K562 (cell line): ENCODE measurements around the gene GADL1. TPM values are rescaled to one million over a fixed set of nuclear protein-coding genes. Genes with fewer than 3 reads are reported as not detected.

Source experiments
- ATAC-seq: fragments of 200-7000 bp; cut with Tn5 transposase; 3 replicates; pipeline ENCODE4 v1.9.1; 2020; ENCODE audit warnings: moderate library complexity
- BruUV-seq: library from RNA; stranded (reverse); fragments of 400-500 nt; replicated peaks from 2 replicates; lab custom pipeline; 2021; lab: Mats Ljungman, UMichigan
- CTCF ChIA-PET: fragments of 300-600 bp; formaldehyde crosslinking; extraction: SDS; loops from one replicate; lab custom pipeline; 2021; ENCODE audit warnings: low intra/inter-chr PET ratio; lab: Yijun Ruan, JAX
- POLR2A ChIA-PET: fragments of 300-600, 350-650 bp; sonication (Branson Sonifier 250); formaldehyde crosslinking; extraction: SDS; loops from one replicate; lab custom pipeline; 2021; ENCODE audit warnings: antibody characterized with exemption, inconsistent platforms; lab: Yijun Ruan, JAX
- DNase-seq, 4 experiments: peaks; one replicate each; pipeline versions ENCODE4 v3.0.0 to v3.0.0-alpha.2; 2011 to 2018; ENCODE audit warnings: low spot score in 3 of 4, mixed read lengths in 3 of 4; ENCODE audit errors: extremely low read depth in 1 of 4
- FAIRE-seq: peaks from 2 replicates; lab custom pipeline; 2011; peaks lifted over from hg19 to GRCh38; lab: Jason Lieb, UNC
- H2AFZ ChIP-seq: 2 replicates; pipeline ENCODE4 v1.6.0; 2011; ENCODE audit warnings: low read depth, low read length, control low read depth, inconsistent platforms
- H3K27ac ChIP-seq: fragments of 200-600 bp; 3 replicates; pipeline ENCODE4 v1.8.0; 2011; ENCODE audit warnings: low read depth, mild to moderate bottlenecking, control low read depth, inconsistent platforms, low read length, moderate library complexity, mixed read lengths; ENCODE audit errors: extremely low read depth
- H3K27me3 ChIP-seq, 2 experiments: fragments of 300-600 bp in 1 of 2; 2 replicates in 1 of 2; 3 replicates in 1 of 2; pipeline versions ENCODE4 v1.6.0 to v1.8.0; 2011; ENCODE audit warnings: inconsistent platforms in 2 of 2, low read length in 2 of 2, mild to moderate bottlenecking in 1 of 2, mixed read lengths in 1 of 2, moderate library complexity in 1 of 2; ENCODE audit not compliant: control insufficient read depth in 2 of 2, insufficient read depth in 2 of 2
- H3K36me3 ChIP-seq: fragments of 300-600 bp; 3 replicates; pipeline ENCODE4 v1.8.0; 2011; ENCODE audit warnings: mild to moderate bottlenecking, low read length, inconsistent platforms; ENCODE audit not compliant: control insufficient read depth, insufficient read depth
- H3K4me1 ChIP-seq, 2 experiments: fragments of 200-600 bp in 1 of 2; replicated peaks in 1 of 2; 2 replicates in 1 of 2; 3 replicates in 1 of 2; pipeline versions ENCODE4 v1.5.1 to v1.8.0; 2011; ENCODE audit warnings: inconsistent platforms in 2 of 2, low read length in 2 of 2, mild to moderate bottlenecking in 1 of 2, mixed read lengths in 1 of 2, moderate library complexity in 1 of 2; ENCODE audit not compliant: control insufficient read depth in 2 of 2, insufficient read depth in 2 of 2
- H3K4me2 ChIP-seq: 2 replicates; pipeline ENCODE4 v1.6.1; 2011; ENCODE audit warnings: low read length, control low read depth, inconsistent platforms, mixed read lengths; ENCODE audit not compliant: insufficient read depth
- H3K4me3 ChIP-seq: fragments of 200-600 bp; sonication (generic), shearing (Covaris generic); 2 replicates; pipeline ENCODE4 v1.5.1; 2016; ENCODE audit warnings: control low read depth, inconsistent platforms
- H3K79me2 ChIP-seq: fragments of 200-600 bp; 3 replicates; pipeline ENCODE4 v1.8.0; 2011; ENCODE audit warnings: low read length, inconsistent platforms; ENCODE audit not compliant: control insufficient read depth, insufficient read depth
- H3K9ac ChIP-seq, 2 experiments: 2 replicates each; pipeline versions ENCODE4 v1.6.0 to v1.6.1; 2011; ENCODE audit warnings: low read depth in 2 of 2, low read length in 2 of 2, control low read depth in 1 of 2, inconsistent platforms in 1 of 2, mild to moderate bottlenecking in 1 of 2, mixed read lengths in 1 of 2; ENCODE audit not compliant: insufficient read depth in 1 of 2
- H3K9me1 ChIP-seq: one replicate; pipeline ENCODE4 v1.6.0; 2011; ENCODE audit warnings: inconsistent platforms, mild to moderate bottlenecking, low read length, moderate library complexity; ENCODE audit not compliant: control insufficient read depth, insufficient read depth
- H3K9me3 ChIP-seq: replicated peaks from 2 replicates; pipeline ENCODE4 v1.5.1; 2011; ENCODE audit warnings: low read depth, low read length, inconsistent platforms; ENCODE audit not compliant: control insufficient read depth, insufficient read depth
- H4K20me1 ChIP-seq: replicated peaks from 2 replicates; pipeline ENCODE4 v1.6.1; 2011; ENCODE audit warnings: low read length, inconsistent platforms, mixed read lengths; ENCODE audit not compliant: control insufficient read depth, insufficient read depth
- ARID2 ChIP-seq: fragments of 450-650 bp; IDR thresholded peaks from 2 replicates; pipeline ENCODE4 v1.6.1; 2017; ENCODE audit warnings: antibody characterized with exemption, mild to moderate bottlenecking
- BRD9 ChIP-seq: fragments of 450-650 bp; IDR thresholded peaks from 2 replicates; pipeline ENCODE4 v1.6.1; 2018; ENCODE audit warnings: low read depth; ENCODE audit not compliant: partially characterized antibody
- CAMTA2 ChIP-seq: fragments of 250-450 bp; sonication (Bioruptor Pico); conservative IDR thresholded peaks from 2 replicates; pipeline ENCODE4 v1.5.1; 2022
- CBFA2T3 ChIP-seq: fragments of 450-650 bp; IDR thresholded peaks from 2 replicates; pipeline ENCODE4 v1.6.1; 2017
- CREM ChIP-seq: IDR thresholded peaks from 2 replicates; pipeline ENCODE4 v1.6.1; 2014; ENCODE audit warnings: antibody characterized with exemption, low read depth
- NBN ChIP-seq: fragments of 450-650 bp; IDR thresholded peaks from 2 replicates; pipeline ENCODE4 v1.6.1; 2016; ENCODE audit warnings: low read depth, mild to moderate bottlenecking
- NFIC ChIP-seq: fragments of 450-650 bp; IDR thresholded peaks from 2 replicates; pipeline ENCODE4 v1.6.1; 2017; ENCODE audit warnings: mild to moderate bottlenecking, inconsistent platforms
- PML ChIP-seq: IDR thresholded peaks from 2 replicates; pipeline ENCODE4 v1.6.1; 2012; ENCODE audit warnings: low read length, inconsistent platforms
- PTRF ChIP-seq: fragments of 450-650 bp; IDR thresholded peaks from 2 replicates; pipeline ENCODE4 v1.6.1; 2016; ENCODE audit warnings: mild to moderate bottlenecking, missing genetic modification characterization, missing compliant biosample characterization
- SNAPC5 ChIP-seq: fragments of 250-450 bp; sonication (Bioruptor Pico); IDR thresholded peaks from 2 replicates; pipeline ENCODE4 v1.8.0; 2021; ENCODE audit warnings: moderate library complexity, mild to moderate bottlenecking, inconsistent platforms
- ZBTB7A ChIP-seq: IDR thresholded peaks from 2 replicates; pipeline ENCODE4 v1.6.1; 2011; ENCODE audit warnings: low read depth, mild to moderate bottlenecking, low read length, moderate library complexity, borderline replicate concordance; ENCODE audit not compliant: control insufficient read depth
- ZKSCAN3 ChIP-seq: fragments of 250-450 bp; sonication (Bioruptor Pico); IDR thresholded peaks from 2 replicates; pipeline ENCODE4 v1.4.0; 2020
- WGBS: fragments of 100-300 bp; shearing (Covaris generic); methylation state at CpG from one replicate; pipeline ENCODE4 v1.1.6; 2016; ENCODE audit warnings: low coverage, mixed read lengths; ENCODE audit not compliant: insufficient coverage; ENCODE audit errors: missing lambda C conversion rate; 5-methylcytosine and 5-hydroxymethylcytosine counted together
- in situ Hi-C: fragments of 300-500 bp; cut with MboI; formaldehyde crosslinking; loops from 4 replicates; pipeline ENCODE4 v1.15.0; 2018; ENCODE audit warnings: inconsistent platforms, mixed read lengths
- intact Hi-C: fragments of 100-400 bp; cut with micrococcal nuclease; formaldehyde crosslinking; loops from 2 replicates; pipeline ENCODE4 v1.14.2; 2022
- polyA plus RNA-seq, 8 experiments: library from polyadenylated mRNA; depleted of rRNA in 4 of 8; stranded (reverse) in 5 of 8; unstranded in 3 of 8; fragments of >200 nt; fragmentation: Nextera tagmentation in 2 of 8; fragmentation: Illumina TruSeq in 1 of 8; extraction: Ambion mirVana in 2 of 8; extraction: Trizol in 1 of 8; gene quantifications; 2 replicates each; pipeline versions ENCODE4 v1.2.1 to v1.2.3, GENCODE V29; 2011 to 2014; ENCODE audit warnings: inconsistent platforms in 1 of 8, missing spikeins in 1 of 8
- total RNA-seq, 7 experiments: library from RNA; depleted of rRNA in 6 of 7; stranded (reverse); fragments of >200 nt in 6 of 7; fragmentation: Illumina TruSeq in 2 of 7; extraction: Trizol in 2 of 7; gene quantifications; 2 replicates each; pipeline versions ENCODE4 v1.2.1 to v1.2.3, GENCODE V29; 2011 to 2021; ENCODE audit warnings: low replicate concordance in 1 of 7
- TF ChIP-seq, protein P1 (sequence below): fragments of 250-450 bp; sonication (Bioruptor Pico); IDR thresholded peaks from 2 replicates; pipeline ENCODE4 v1.5.0; 2020; ENCODE audit warnings: mild to moderate bottlenecking, borderline replicate concordance

The GADL1 gene
- total and polyA plus RNA-seq, 9 of the 15 experiments (the other 6 are each of a cell fraction or from before 2014, with no cell fraction given): 0.07 TPM; not detected in 8

DNA sequence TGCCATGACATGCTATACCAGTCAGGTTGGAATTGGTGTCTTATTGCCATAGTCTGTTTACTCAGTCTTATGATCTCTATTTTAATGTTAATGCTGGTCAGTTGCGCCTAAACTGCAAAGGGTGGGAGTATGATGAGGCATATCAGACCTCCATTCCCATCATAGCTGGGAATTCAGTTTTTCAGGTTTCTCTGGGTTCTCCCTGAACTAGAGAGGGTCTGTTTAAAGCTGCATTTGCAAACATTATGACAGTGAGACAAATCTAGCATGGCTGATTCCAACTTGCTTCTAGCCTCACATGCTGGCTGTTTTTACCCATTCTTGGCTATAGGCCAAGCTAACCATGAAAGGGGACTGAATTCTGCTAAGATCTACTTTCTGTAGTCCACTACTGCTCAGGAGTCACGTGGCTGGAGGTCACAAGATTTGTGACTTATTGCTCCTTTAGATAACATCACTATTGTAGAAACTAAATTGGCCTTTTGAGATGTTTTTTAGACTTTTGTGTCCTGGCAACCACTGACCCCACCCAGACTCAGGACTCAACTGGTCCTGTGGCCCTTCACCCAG lies 191.5 kb downstream of the GADL1 start:
- DNase-seq: no peak
- ChIA-PET CTCF (no interaction called here), POLR2A (no interaction called here)
- ATAC-seq: no peak
- Histone ChIP-seq H3K9ac (no peak overlapping the region), H3K36me3 (no peaks in the 10 kb centered on the region), H3K9me1 (no peaks in the 10 kb centered on the region), H3K79me2 (no peaks in the 10 kb centered on the region), H2AFZ (no peak overlapping the region), H3K27me3 (no peaks in the 10 kb centered on the region), H3K4me2 (no peak overlapping the region), H3K27ac (no peak overlapping the region), H4K20me1 (no peaks in the 10 kb centered on the region), H3K4me3 (no peak overlapping the region), H3K4me1 (no peaks in the 10 kb centered on the region), H3K9me3 (no peaks in the 10 kb centered on the region; the same call in 1 of the 2 replicates)
- WGBS: 0% methylated on average over 2 of the region's 2 CpGs
- no TSS peak for BruUV-seq
- intact Hi-C loops: no loop called here
- in situ Hi-C loops: no loop called here
- peak; percentile 10; the same call in 1 of the 2 replicates for TF ChIP-seq NFIC
- TF ChIP-seq CAMTA2 (CRISPR knock-in tag): no peak
- no peak for FAIRE-seq

DNA sequence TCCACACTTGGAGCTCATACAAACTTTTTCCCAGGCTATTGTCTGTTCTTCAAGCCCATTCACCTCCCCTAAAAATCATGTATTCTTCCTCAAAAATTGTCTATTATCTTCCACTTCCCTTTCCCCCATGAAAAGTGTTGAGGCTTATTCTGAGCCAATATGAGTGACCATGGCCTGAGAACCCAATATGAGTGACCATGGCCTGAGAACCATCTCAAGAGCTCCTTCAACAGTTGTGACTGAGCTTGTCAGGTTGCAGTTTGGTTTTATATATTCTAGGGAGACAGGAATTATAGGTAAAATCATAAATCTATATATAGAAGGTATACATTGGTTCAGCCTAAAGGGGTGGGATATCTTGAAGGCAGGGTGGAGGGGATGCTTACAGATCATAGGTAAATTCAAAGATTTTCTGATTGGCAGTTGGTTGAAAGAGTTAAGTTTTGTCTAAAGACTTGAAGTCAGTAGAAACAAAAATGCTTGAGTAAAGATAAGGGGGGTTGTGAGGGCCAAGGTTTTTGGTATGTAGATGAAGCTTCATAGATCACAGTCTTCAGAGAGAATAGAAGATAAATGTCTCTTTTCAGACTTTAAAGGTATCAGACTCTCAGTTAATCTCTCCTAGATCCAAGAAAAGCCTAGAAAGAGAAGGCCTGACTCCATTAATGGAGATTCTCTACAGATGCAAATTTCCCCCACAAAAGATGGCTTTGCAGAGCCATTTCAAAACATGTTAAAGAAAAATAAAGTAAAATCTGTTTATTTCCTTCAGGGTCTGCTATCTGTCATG lies 192.2 kb downstream of the GADL1 start:
- in situ Hi-C loops: no loop called here
- no peak for ATAC-seq
- TF ChIP-seq BRD9 (no peak), PML (no peak), PTRF (tag) (no peak), ZBTB7A (no peak), CREM (no peak), NBN (no peak), SNAPC5 (CRISPR knock-in tag) (no peak), CBFA2T3 (no peak), ZKSCAN3 (CRISPR knock-in tag) (no peak), ARID2 (no peak)
- TF ChIP-seq, protein P1, sequence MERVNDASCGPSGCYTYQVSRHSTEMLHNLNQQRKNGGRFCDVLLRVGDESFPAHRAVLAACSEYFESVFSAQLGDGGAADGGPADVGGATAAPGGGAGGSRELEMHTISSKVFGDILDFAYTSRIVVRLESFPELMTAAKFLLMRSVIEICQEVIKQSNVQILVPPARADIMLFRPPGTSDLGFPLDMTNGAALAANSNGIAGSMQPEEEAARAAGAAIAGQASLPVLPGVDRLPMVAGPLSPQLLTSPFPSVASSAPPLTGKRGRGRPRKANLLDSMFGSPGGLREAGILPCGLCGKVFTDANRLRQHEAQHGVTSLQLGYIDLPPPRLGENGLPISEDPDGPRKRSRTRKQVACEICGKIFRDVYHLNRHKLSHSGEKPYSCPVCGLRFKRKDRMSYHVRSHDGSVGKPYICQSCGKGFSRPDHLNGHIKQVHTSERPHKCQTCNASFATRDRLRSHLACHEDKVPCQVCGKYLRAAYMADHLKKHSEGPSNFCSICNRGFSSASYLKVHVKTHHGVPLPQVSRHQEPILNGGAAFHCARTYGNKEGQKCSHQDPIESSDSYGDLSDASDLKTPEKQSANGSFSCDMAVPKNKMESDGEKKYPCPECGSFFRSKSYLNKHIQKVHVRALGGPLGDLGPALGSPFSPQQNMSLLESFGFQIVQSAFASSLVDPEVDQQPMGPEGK (CRISPR knock-in tag): no peak

More for the DNA sequence above, 192.2 kb downstream of the GADL1 start:
- no peaks in the 10 kb centered on the region; the same call in 1 of the 2 replicates for H3K9me3 ChIP-seq
- intact Hi-C loops: no loop called here
- H3K4me1 ChIP-seq: no peaks in the 10 kb centered on the region
- no peak for FAIRE-seq
- H4K20me1 ChIP-seq: no peaks in the 10 kb centered on the region
- H3K9me1 ChIP-seq: no peaks in the 10 kb centered on the region
- DNase-seq: no peak
- no peak overlapping the region for H3K9ac ChIP-seq
- ChIA-PET CTCF (no interaction called here), POLR2A (no interaction called here)
- H3K79me2 ChIP-seq: no peaks in the 10 kb centered on the region
- no peaks in the 10 kb centered on the region for H3K36me3 ChIP-seq
- H2AFZ ChIP-seq: no peak overlapping the region
- no peak overlapping the region for H3K4me3 ChIP-seq
- H3K4me2 ChIP-seq: no peak overlapping the region
- no peak overlapping the region for H3K27ac ChIP-seq
- H3K27me3 ChIP-seq: no peaks in the 10 kb centered on the region
- no TSS peak for BruUV-seq
